Measurements from ENCODE around the gene GDF11. TPM values are rescaled to one million over a fixed set of nuclear protein-coding genes. Genes with fewer than 3 reads are reported as not detected.

The GDF11 gene
- total RNA-seq, 1 experiment from 2014 or later = 5.3 TPM

GRCh38 chr12:55721601-55722213, 21.2 kb upstream of the GDF11 start:
- peak overlapping the region; percentile 53 for H3K4me2 ChIP-seq (ENCODE audit: low read length)

More at GRCh38 chr12:55721601-55722213, 21.2 kb upstream of the GDF11 start:
- H3K4me3 ChIP-seq (replicated peaks in 1 of 2; ENCODE audit: low read depth in 1 of 2, low read length in 2 of 2) = no peak overlapping the region
- H3K9me3 ChIP-seq (ENCODE audit: control insufficient read depth in 1 of 2, insufficient read depth in 1 of 2, low read depth in 1 of 2, low read length in 2 of 2) = no peaks in the 10 kb centered on the region
- peaks cover 9 to 36% of the 10 kb centered on the region in 2 experiments; a peak in 3 of 4 replicates for H3K36me3 ChIP-seq (ENCODE audit: control insufficient read depth in 1 of 2, insufficient read depth in 2 of 2, low read length in 2 of 2)
- H3K9me2 ChIP-seq (ENCODE audit: insufficient read depth) = no peaks in the 10 kb centered on the region
- intact Hi-C loops (cut with micrococcal nuclease) = loop anchor here (1.0 kb wide), 2 partner anchors 40 to 61 kb away; a partner anchor contains a TSS
- peak overlapping the region; percentile 24; the same call in 1 of the 2 replicates for H3K9ac ChIP-seq (ENCODE audit: low read length)
- ATAC-seq (no peak), DNase-seq (ENCODE audit: low read depth, low spot score) (no peak)
- H2AFZ ChIP-seq (ENCODE audit: low read depth, low read length, poor library complexity, severe bottlenecking) = no peak overlapping the region
- CTCF ChIA-PET = interaction anchor here (0.5 to 4.1 kb wide), 11 partner anchors 8 to 98 kb away, joined by 3 to 35 read pairs (median 5); partner anchors contain the start of gene CD63
- peaks cover 29 to 65% of the 10 kb centered on the region in 2 experiments for H3K4me1 ChIP-seq (ENCODE audit: control insufficient read depth in 1 of 2, insufficient read depth in 2 of 2, low read length in 2 of 2)
- peaks cover 16% of the 10 kb centered on the region for H3K79me2 ChIP-seq (ENCODE audit: insufficient read depth, low read length)
- peak overlapping the region; percentile 30 for H3K27ac ChIP-seq (ENCODE audit: low read depth, low read length)
- no peak for TF ChIP-seq ZFX (IDR thresholded peaks at IDR 0.05)
- no peak for TF ChIP-seq SIN3A (IDR thresholded peaks at IDR 0.05; ENCODE audit: low read depth)
- no peak for TF ChIP-seq RAD21 (IDR thresholded peaks at IDR 0.05; ENCODE audit: low read depth)
- TF ChIP-seq SP1 (IDR thresholded peaks at IDR 0.05; ENCODE audit: low read depth) = no peak
- TF ChIP-seq CTCF (IDR thresholded peaks at IDR 0.05 in 2 of 3, conservative IDR thresholded peaks at IDR 0.05 in 1 of 3; ENCODE audit: borderline replicate concordance in 1 of 3, insufficient read depth in 1 of 3, low read depth in 2 of 3, low read length in 2 of 3) = no peak
- no peak for TF ChIP-seq ATF3 (IDR thresholded peaks at IDR 0.05)
- TF ChIP-seq JUND (IDR thresholded peaks at IDR 0.05) = no peak
- TF ChIP-seq SRF (IDR thresholded peaks at IDR 0.05; ENCODE audit: low read depth) = no peak
- no peak for TF ChIP-seq MAX (IDR thresholded peaks at IDR 0.05)
- no peak for TF ChIP-seq EZH2phosphoT487 (IDR thresholded peaks at IDR 0.05; ENCODE audit: borderline replicate concordance)
- TF ChIP-seq CBX3 (IDR thresholded peaks at IDR 0.05; ENCODE audit: low read depth) = no peak
- TF ChIP-seq ZBTB33 (IDR thresholded peaks at IDR 0.05; ENCODE audit: extremely low read depth, insufficient replicate concordance, low read length) = no peak
- no peak for TF ChIP-seq YY1 (IDR thresholded peaks at IDR 0.05; ENCODE audit: extremely low read depth, insufficient replicate concordance, low read depth, low read length)
- no peak for TF ChIP-seq TCF7L2 (IDR thresholded peaks at IDR 0.05; ENCODE audit: borderline replicate concordance, extremely low read depth, insufficient read depth, insufficient read length)
- no peak for TF ChIP-seq ELF1 (IDR thresholded peaks at IDR 0.05; ENCODE audit: borderline replicate concordance, low read depth)
- no peak for TF ChIP-seq CEBPB (IDR thresholded peaks at IDR 0.05; ENCODE audit: low read depth)
- no peak for TF ChIP-seq EGR1 (IDR thresholded peaks at IDR 0.05; ENCODE audit: low read depth)
- no peak for TF ChIP-seq FOSL1 (IDR thresholded peaks at IDR 0.05; ENCODE audit: low read depth)
- RAD21 ChIA-PET (ENCODE audit: low non-redundant PET in 1 of 2, low total read pairs in 2 of 2, uncharacterized antibody in 2 of 2, unreplicated experiment in 2 of 2) = interaction anchor here (0.8 to 1.5 kb wide), 3 partner anchors 17 to 65 kb away, joined by 3 to 4 read pairs (median 3); a partner anchor contains a TSS
- POLR2A ChIA-PET = interaction anchor here (1.7 kb wide), 2 partner anchors 8 to 15 kb away, joined by 5 read pairs; partner anchors contain the start of gene CD63
- no peaks in the 10 kb centered on the region for H4K20me1 ChIP-seq (ENCODE audit: insufficient read depth)
- no TSS peak for BruUV-seq (replicated peaks)
- no peaks in the 10 kb centered on the region for H3K27me3 ChIP-seq (ENCODE audit: insufficient read depth, low read length)
